ENCODE data around the gene FGFBP2.

GRCh38 chr4:15983610-15984009 lies 20.6 kb upstream of the FGFBP2 start:
- no peak for TF ChIP-seq CTCF (IDR thresholded peaks at IDR 0.05)
- no peak for TF ChIP-seq POLR2A (IDR thresholded peaks at IDR 0.05)
- no peak for TF ChIP-seq POLR2AphosphoS5 (IDR thresholded peaks at IDR 0.05)
- TF ChIP-seq EP300 (IDR thresholded peaks at IDR 0.05), result no peak

Measured in upper lobe of left lung (tissue), 4 donors.